ENCODE results near the gene GPR39.

GPR39 gene

GRCh38 chr2:132414081-132414480 lies 2.5 kb upstream of the GPR39 start:
- no peak for DNase-seq (ENCODE audit: low spot score)

DNA sequence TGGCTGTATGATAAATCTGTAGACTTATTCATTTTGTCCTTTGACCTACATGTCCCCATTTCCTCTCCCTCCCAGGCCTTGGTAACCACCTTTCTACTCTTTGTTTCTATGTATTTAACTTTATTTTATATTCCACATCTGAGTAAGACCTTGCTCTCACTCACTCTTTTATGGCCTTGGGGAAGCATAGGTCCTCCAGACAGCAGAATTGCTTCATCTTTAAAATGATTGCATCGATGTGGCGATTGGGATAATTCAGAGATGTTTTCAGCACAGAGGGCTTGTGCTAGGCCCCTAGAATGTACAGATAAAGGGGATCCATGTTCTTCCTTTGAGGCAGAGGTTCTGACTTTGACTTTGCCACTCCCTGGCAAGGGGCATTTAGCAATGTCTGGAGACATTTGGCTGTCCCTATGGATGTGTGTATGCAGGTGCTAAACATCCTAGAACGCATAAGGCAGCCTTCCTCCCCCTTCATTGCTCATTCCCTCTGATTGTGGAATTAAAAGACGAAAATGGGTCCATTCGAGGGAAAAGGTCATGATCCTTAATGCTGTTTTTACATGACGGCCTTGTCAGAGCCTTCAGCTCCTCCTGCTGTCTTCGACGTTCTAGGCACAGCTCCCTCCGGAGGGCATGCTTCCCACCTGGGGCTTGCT lies 1.2 kb upstream of the GPR39 start:
- peak; percentile 47 for DNase-seq (ENCODE audit: low spot score)

- peak; percentile 96 for DNase-seq (ENCODE audit: low spot score)
Observed at GRCh38 chr2:132415915-132416722, 486 bp upstream of the GPR39 start.

GRCh38 chr2:132417430-132418035 lies 928 bp downstream of the GPR39 start:
- DNase-seq (ENCODE audit: low spot score): no peak

GRCh38 chr2:132419235-132419634 lies 2.6 kb downstream of the GPR39 start:
- no peak for DNase-seq (ENCODE audit: low spot score)

- no peak for DNase-seq (ENCODE audit: low spot score)
Observed at GRCh38 chr2:132419941-132420340, 3.3 kb downstream of the GPR39 start.

GRCh38 chr2:132420816-132421805 lies 4.5 kb downstream of the GPR39 start:
- no peak for DNase-seq (ENCODE audit: low spot score)

GRCh38 chr2:132422736-132423135 lies 6.1 kb downstream of the GPR39 start:
- DNase-seq (ENCODE audit: low spot score): no peak

GRCh38 chr2:132424526-132425121 lies 8.0 kb downstream of the GPR39 start:
- DNase-seq (ENCODE audit: low spot score): no peak

DNA sequence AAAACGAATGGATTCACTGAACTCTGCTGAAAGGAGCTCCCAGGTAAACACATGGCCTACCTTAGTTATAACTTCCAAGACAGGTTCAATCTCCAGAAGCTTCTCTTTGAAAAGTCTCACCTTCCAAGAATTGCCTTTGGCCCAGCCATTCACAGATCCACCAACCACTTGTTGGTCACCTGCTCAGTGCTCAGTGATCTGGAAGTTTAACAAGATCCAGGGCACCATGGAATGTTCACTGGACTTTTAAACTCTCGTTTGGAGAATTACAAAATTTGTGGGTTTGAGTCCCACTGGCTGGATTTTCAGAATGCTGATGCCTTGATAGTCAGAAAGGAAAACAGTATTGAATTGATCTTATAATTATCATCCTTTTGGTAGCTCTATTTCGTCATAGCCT lies 9.4 kb downstream of the GPR39 start:
- no peak for DNase-seq (ENCODE audit: low spot score)

DNA sequence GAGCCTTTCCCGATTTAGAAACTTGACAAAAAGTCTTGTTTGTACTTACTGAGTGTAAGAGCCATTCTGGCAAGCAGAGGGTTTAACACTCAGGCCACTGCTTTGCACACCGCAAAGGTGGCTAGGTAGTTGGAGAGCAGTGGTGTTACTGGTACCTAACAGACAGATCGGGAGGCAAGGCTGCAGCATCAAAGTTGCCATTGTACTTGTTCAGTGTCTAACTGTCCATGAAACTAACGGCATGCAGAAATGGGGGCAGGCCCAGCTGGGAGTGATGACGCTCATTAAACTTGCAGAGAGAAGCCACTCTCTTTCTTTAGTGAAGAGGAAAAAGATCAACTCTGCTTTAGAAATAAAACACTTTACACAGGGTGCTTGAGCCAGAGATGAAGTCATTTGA lies 10.1 kb downstream of the GPR39 start:
- DNase-seq (ENCODE audit: low spot score): no peak

DNA sequence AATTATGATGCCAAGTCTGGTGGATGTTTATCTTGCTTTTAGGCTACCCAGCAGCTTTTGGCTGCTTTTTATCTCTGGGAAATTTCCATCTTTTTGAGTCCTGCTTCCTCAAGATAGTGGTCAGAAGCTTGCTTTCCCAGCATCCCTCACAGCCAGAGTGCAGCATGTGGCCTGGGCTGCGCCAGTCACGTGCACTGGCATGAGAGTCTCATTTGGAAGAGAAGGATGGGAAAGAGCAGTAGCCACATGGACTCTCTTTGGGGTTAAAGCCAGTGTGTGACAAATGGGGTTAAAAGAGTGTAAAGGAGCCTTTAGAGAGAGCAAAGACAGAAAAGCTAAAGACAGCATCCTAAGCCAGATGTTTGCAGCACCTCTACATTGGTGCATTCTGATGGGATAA lies 12.7 kb downstream of the GPR39 start:
- no peak for DNase-seq (ENCODE audit: low spot score)

GRCh38 chr2:132429941-132430573 lies 13.5 kb downstream of the GPR39 start:
- no peak for DNase-seq (ENCODE audit: low spot score)

DNA sequence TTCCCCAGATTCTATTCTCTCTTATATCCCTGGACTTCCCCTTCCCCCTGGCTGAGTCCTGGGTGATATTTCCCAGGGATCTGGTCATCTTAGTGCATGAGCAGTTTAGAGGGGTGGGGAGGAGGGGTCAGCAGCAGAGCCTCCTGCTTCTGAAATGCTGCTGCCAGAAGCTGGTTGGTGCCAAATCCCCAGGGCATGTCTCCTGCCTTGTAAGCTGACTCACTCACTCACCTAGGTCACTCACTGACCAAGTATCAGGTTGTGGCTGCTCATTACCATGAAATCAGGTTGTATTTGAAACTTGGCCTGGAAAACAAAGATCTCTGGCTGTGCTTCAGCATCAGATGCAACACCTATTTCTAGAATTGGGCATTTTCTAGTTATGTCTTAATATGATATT lies 14.3 kb downstream of the GPR39 start:
- DNase-seq (ENCODE audit: low spot score): no peak

- DNase-seq (ENCODE audit: low spot score): no peak
Observed at GRCh38 chr2:132437852-132438669, 21.5 kb downstream of the GPR39 start.

DNA sequence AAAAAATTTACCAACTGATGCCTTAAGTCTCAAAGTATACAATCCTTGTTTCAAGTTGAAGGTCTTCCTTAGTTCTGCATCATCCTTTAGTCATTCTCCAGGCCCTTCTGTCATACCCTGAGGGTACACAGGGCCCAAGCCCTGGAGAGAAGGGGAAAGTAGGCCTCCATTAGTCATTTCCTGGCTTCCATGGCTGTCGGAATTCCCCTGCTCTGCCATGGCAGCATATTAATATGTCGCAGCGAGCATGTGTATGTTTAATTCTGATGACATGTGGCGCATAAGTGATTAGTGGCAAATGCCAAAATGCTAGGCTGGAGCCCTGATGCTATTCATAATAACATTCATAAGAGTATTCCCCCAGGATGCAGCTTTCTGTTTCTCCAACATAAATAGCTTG lies 22.1 kb downstream of the GPR39 start:
- peak; percentile 11 for DNase-seq (ENCODE audit: low spot score)

DNA sequence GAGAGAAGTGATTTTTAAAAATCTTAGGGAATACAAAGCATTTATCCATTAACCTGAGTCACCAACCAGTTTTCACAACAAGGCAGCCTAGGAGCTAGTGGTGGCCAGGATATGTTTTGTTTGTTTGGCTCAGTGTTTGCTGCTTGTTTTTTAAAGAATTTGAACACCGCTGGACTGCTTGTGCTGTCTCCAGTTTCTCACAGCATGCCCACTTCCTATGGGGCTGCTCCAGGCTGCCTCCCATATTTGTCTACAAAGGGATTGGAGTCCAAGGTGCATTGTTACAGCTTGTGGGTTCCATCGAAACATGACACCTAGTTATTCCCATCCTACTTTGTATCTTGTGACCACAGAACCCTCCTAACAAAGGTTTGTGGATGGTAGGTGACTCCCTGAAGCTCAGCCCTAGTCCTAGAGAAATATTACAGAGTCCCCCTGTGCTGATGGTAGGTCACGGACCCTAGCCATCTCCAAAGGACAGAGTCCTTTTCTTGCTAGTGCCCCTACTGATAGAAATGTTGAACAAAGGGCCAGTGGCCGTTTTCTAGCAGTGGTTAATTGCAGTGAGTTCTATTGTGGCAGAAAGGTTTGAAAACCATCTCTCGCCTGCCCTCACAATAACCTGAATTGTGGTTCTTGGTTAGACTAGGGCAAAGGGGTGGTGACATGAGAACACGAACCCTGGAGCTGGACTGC lies 23.2 kb downstream of the GPR39 start:
- DNase-seq (ENCODE audit: low spot score): no peak

- no peak for DNase-seq (ENCODE audit: low spot score)
Observed at GRCh38 chr2:132441051-132441450, 24.4 kb downstream of the GPR39 start.

DNA sequence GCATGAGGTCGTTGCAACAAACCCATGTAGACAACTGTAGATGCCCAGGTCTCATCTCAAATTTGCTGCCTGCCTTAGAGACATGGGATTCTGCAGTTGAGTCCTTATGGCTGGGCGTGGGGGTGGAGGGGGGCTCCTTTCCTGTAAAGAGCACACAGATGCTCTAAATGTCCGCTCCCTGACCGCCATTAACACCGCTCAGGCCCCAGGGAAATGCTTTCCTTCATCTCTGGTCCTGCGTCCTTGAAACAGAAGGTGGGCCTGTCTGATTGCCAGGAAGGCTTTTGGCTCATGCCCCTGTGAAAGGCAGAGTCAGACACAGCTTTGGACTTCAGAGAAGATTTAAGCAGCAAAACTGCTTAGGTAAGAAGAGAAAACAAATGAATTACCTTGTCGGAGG lies 25.7 kb downstream of the GPR39 start:
- DNase-seq (ENCODE audit: low spot score): no peak

GRCh38 chr2:132443106-132443505 lies 26.5 kb downstream of the GPR39 start:
- DNase-seq (ENCODE audit: low spot score): no peak

Data from LoVo (cell line).